ENCODE results near the gene SND1.

SND1 gene

GRCh38 chr7:127858915-127859189, 206.9 kb downstream of the SND1 start:
- no peak for FAIRE-seq

DNA sequence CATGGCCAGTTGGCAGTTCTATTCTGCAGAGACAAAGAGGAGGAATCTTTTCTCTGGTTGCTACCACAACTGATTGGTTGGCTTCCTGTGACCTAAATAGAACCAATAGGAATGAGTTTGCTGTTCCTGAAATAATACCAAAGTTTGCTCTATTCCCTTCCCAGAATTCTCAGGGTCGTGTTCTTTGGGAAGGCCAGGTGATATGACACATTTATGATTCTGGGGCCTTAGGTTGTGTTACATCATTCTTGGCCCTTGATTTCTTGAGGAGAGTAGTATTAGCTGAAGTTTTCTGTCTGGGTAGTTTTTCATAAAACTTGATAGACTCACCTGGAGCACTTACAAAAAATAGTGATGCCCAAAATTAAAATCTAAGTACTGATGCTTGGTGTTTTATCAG, 207.3 kb downstream of the SND1 start:
- FAIRE-seq (no peak), DNase-seq (ENCODE audit: low spot score) (no peak)

More at GRCh38 chr7:127858915-127859189, 206.9 kb downstream of the SND1 start:
- no peak for DNase-seq (ENCODE audit: low spot score)

DNA sequence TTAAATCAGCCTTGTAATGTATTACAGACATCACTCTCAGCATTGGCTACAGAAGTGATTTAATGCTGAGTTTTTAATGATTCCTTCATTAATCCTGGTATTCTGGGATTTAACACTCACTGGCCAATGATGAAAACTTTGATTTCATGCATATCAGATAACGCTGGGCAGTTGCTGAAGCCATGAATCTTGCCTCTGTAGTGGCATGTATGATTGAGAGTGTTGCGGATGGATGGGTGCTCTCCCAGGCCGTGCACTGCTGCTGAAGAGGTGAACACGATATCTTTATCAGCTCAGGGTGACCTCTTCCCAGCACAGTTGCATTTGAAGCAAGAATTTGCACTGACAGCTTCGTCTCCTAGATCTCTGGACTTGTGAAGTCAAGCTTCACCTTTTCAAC, 210.5 kb downstream of the SND1 start:
- FAIRE-seq (no peak), DNase-seq (ENCODE audit: low spot score) (no peak)

GRCh38 chr7:127863082-127863481, 211.1 kb downstream of the SND1 start:
- no peak for DNase-seq (ENCODE audit: low spot score)
- no peak for FAIRE-seq

DNA sequence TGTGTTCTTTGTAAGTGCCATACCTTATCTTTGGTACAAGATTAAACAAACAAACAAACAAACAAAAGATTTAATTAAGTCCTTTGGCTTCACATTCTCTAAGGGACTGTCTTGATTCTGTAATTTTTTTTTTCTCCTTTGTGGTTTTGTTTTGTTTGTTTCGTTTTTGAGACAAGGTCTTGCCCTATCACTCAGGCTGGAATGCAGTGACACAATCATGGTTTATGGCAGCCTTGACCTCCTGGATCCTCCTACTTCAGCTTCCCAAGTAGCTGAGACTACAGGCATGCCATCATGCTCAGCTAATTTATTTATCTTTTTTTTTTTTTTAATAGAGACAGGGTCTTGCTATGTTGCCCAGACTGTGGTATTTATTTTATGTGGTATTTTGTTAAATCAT, 213.5 kb downstream of the SND1 start:
- FAIRE-seq (peak; percentile 73), DNase-seq (ENCODE audit: low spot score) (peak; percentile 40)

GRCh38 chr7:127870231-127870907, 218.4 kb downstream of the SND1 start:
- no peak for DNase-seq (ENCODE audit: low spot score)

GRCh38 chr7:127871226-127871625, 219.2 kb downstream of the SND1 start:
- DNase-seq (ENCODE audit: low spot score): no peak
- FAIRE-seq: no peak

More at GRCh38 chr7:127870231-127870907, 218.4 kb downstream of the SND1 start:
- peak; percentile 38 for FAIRE-seq

- DNase-seq (ENCODE audit: low spot score): no peak
- FAIRE-seq: no peak
Observed at GRCh38 chr7:127872122-127872521, 220.1 kb downstream of the SND1 start.

GRCh38 chr7:127873151-127873550, 221.2 kb downstream of the SND1 start:
- DNase-seq (ENCODE audit: low spot score) (no peak), FAIRE-seq (no peak)

DNA sequence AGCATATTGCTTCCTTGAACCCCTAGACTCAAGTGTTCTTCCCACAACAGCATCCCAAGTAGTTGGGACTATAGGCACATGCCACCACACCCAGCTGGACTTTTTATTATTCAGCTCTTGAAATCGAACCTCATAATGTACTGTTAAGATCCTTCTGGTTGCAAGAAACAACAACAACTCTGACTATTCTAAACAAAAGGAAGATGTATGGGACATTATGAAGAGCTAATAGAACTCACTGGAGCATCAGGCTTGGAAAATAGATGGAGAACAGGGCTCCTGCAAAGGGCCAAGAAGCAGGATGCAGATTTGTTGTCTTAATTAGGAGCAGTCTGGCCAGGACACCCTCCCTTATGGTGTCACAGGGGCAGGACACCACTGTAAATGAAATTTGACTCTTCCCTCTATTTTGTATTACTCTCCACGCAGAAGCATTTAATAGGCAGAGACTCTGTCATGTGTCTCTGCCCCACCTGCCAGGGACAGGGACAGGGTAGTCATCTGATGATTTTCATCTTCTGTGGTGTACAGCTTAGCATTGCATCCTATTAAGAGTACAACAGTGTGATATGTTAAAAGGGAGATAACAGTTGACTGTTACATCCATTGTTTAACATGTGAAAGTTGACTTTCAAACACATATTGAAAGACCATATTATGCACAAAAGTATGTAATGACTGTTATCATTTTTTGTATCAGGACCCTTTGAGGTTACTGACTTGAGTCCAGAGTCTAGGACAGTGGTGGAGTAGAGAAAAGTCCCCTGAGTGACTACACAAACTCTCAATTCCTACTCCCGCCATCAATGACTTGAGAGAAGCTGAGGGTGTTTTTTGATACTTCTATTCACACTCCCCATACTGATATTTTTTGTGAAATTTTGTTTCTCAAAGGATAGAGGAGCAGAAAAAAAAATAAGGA, 222.0 kb downstream of the SND1 start:
- FAIRE-seq: no peak
- DNase-seq (ENCODE audit: low spot score): no peak

GRCh38 chr7:127874951-127875608, 223.1 kb downstream of the SND1 start:
- FAIRE-seq (no peak), DNase-seq (ENCODE audit: low spot score) (no peak)

- no peak for FAIRE-seq
- no peak for DNase-seq (ENCODE audit: low spot score)
Observed at GRCh38 chr7:127876393-127876792, 224.4 kb downstream of the SND1 start.

GRCh38 chr7:127877951-127878350, 226.0 kb downstream of the SND1 start:
- no peak for FAIRE-seq
- DNase-seq (ENCODE audit: low spot score): no peak

DNA sequence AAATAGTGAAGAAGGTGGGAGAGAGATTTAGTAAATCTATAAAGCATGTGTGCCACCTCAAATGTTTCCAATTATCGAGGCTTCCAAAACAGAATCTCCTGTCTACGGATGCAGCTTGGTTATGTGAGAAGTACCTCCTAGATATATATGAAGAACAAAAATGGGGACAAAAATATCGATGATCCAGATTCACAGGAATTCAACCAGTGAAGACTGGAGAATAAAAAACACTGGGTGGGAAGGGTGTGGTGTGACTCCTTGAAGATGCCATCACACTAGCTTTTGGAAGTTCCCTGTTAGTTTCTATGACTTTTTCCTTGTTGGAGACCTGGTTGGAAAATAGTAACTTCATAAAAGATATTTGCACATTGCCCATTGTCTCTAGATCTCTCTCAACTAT, 226.8 kb downstream of the SND1 start:
- no peak for DNase-seq (ENCODE audit: low spot score)
- FAIRE-seq: no peak

DNA sequence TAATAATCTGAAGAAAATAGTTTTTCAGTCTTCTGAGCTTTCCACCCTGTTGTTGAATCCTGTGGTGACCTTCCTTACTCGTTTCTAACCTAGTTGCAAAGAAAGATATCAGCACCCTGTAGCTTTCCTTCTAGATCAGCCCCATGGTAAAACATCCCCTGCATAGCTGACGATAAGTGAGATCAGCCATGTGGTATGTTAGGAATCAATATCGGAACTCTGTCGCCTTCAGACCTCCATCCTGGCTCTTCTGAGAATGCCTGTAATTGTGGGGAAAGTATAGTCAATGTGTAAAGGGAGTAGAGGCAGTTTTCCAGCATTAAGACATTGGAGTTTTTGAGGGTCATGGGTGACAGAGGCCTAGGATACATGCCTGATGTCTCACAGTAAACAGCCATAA, 227.4 kb downstream of the SND1 start:
- FAIRE-seq (no peak), DNase-seq (ENCODE audit: low spot score) (no peak)

- FAIRE-seq: no peak
- no peak for DNase-seq (ENCODE audit: low spot score)
Observed at GRCh38 chr7:127879942-127880341, 227.9 kb downstream of the SND1 start.

DNA sequence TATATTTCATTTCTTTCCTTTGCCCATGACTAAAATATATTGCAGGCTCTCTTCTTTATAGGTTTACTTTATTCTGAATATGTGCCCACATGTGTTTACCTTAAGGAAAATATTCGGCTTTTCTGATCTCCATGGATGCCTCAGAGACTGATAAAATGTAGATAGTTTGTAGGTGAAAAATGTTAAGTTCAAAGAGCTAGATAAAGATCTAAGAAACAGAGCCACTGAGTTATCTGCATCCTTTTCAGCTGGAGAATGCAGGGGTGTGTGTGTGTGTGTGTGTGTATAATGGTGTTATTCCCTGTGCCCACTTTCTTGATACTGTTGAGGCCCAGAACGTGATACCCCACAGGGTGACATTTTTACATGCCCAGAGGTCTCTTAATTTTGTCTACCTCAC, 228.5 kb downstream of the SND1 start:
- no peak for FAIRE-seq
- no peak for DNase-seq (ENCODE audit: low spot score)

GRCh38 chr7:127881564-127881963, 229.6 kb downstream of the SND1 start:
- FAIRE-seq (no peak), DNase-seq (ENCODE audit: low spot score) (no peak)

DNA sequence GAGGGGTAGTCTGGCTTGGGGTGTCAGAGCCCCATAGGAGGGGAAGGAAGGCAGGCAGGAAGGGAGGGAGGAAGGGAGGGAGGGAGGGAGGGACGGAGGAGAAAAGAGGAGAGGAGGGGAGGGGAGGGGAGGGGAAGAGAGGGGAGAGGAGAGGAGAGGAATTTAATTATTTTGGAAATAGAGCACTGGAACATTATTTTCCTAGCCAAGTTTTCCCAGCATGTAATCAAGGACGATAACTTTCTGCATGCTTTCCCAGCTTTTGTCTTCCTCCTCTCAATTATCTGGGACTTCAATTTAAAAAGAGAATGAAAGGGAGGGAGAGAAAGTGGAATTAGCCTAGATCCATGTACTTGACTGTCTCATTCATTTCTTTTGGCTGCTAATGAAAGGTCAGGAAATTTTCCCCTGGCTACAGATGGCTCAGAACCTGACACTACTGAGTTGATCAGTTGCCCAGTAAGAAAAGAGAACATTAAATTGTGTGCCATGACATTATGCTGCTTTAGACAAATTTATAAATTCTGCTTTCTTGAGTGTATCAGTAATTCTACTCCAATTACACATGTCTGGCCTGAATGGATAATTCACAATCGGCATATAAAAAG, 230.4 kb downstream of the SND1 start:
- DNase-seq (ENCODE audit: low spot score) (no peak), FAIRE-seq (no peak)

DNA sequence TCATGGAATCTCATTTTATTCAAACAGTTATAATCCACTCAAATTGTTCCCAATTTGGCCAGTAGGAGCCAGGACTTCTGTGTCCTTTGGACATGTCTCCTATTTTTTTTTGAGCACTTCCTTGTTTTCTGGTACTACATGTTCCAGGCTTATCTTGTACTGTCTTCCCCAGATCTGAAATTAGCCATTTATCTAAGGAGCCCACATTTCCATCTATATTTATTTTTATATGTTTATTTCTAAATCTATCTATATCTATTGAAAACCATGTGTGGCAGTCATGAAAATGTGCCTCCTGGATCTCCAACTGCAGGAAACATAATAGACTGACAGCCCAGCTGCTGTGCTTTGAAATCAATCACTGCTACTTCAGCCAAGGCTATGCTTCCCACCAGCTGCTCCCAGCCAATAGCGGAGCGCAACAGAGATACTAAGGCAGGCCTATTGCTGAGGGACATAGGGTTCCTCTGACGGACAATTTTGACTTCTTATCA, 232.1 kb downstream of the SND1 start:
- no peak for DNase-seq (ENCODE audit: low spot score)
- FAIRE-seq: no peak

DNA sequence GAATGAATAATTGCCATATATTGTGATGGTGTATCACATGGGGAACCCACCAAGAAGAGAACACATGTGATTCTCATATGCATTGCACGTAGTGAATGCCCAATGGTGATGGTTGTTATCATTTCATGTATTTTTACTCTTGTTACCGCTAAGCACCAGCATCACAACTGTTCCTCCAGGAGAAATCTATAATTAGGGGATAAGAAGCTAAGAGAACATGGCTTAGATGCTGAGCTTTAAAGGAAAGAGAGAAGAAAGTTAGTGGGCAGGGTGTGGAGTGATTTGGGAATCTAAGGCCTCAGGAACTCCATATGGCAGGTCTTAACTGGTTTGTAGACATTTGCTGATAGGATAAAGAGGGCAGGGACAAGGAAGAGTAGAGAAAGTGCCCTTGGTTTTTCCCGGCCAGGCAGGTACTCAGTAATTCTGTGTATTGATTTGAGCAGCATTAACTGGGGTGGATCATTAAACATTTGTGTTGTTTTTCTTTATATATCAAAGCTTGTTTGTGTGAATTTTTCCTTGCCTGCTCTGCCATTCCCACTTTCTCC, 233.3 kb downstream of the SND1 start:
- FAIRE-seq (no peak), DNase-seq (ENCODE audit: low spot score) (no peak)
